Glutamatergic neuron (in vitro differentiated cells): Measurements from ENCODE around the gene PCNT. TPM values are rescaled to one million over a fixed set of nuclear protein-coding genes. Genes with fewer than 3 reads are reported as not detected.

Source experiments
- DNase-seq: peaks from one replicate; pipeline ENCODE4 v3.0.0; 2022
- H3K27ac Mint-ChIP-seq: one replicate; pipeline ENCODE4 v1.8.0; 2020; ENCODE audit warnings: mild to moderate bottlenecking, mixed read lengths, inconsistent platforms; ENCODE audit not compliant: unreplicated experiment
- H3K27me3 Mint-ChIP-seq: one replicate; pipeline ENCODE4 v1.8.0; 2020; ENCODE audit warnings: mild to moderate bottlenecking, moderate library complexity, mixed read lengths, inconsistent platforms; ENCODE audit not compliant: unreplicated experiment
- H3K36me3 Mint-ChIP-seq: one replicate; pipeline ENCODE4 v1.8.0; 2020; ENCODE audit warnings: mild to moderate bottlenecking, mixed read lengths, inconsistent platforms; ENCODE audit not compliant: unreplicated experiment
- H3K4me1 Mint-ChIP-seq: one replicate; pipeline ENCODE4 v1.8.0; 2020; ENCODE audit warnings: mild to moderate bottlenecking, low read depth, mixed read lengths, inconsistent platforms; ENCODE audit not compliant: unreplicated experiment
- H3K4me3 Mint-ChIP-seq: one replicate; pipeline ENCODE4 v1.8.0; 2020; ENCODE audit warnings: mild to moderate bottlenecking, mixed read lengths, inconsistent platforms; ENCODE audit not compliant: unreplicated experiment
- H3K9me3 Mint-ChIP-seq: one replicate; pipeline ENCODE4 v1.8.0; 2020; ENCODE audit warnings: mild to moderate bottlenecking, moderate library complexity, mixed read lengths, inconsistent platforms; ENCODE audit not compliant: unreplicated experiment
- CTCF ChIP-seq: fragments of 200-600 bp; sonication (generic); IDR thresholded peaks from one replicate; pipeline ENCODE4 v1.5.0; 2021; ENCODE audit not compliant: partially characterized antibody, unreplicated experiment
- total RNA-seq: library from RNA; stranded (reverse); fragmentation: NEBNext Ultra II Directional; extraction: Animal tissue kit (Norgen Biotek cat#: 25700); gene quantifications from one replicate; pipeline ENCODE4 v1.2.1, GENCODE V29; 2021; ENCODE audit not compliant: unreplicated experiment

The PCNT gene
- total RNA-seq, 1 donor from 2014 or later: 117 TPM

- peaks cover 6% of the 10 kb centered on the region for H3K27me3 Mint-ChIP-seq
- peaks cover 2% of the 10 kb centered on the region for H3K4me1 Mint-ChIP-seq
- DNase-seq: no peak
Observed at GRCh38 chr21:46418265-46418946, 94.5 kb downstream of the PCNT start.

GRCh38 chr21:46420241-46421190 lies 96.6 kb downstream of the PCNT start:
- Mint-ChIP-seq H3K27ac (peak overlapping the region; percentile 62), H3K36me3 (peaks cover 10% of the 10 kb centered on the region), H3K4me3 (no peak overlapping the region)

More at GRCh38 chr21:46418265-46418946, 94.5 kb downstream of the PCNT start:
- H3K9me3 Mint-ChIP-seq: peaks cover 7% of the 10 kb centered on the region
- peaks cover 10% of the 10 kb centered on the region for H3K36me3 Mint-ChIP-seq
- H3K4me3 Mint-ChIP-seq: no peak overlapping the region
- TF ChIP-seq CTCF: no peak
- no peak overlapping the region for H3K27ac Mint-ChIP-seq

GRCh38 chr21:46421191-46421750 lies 97.3 kb downstream of the PCNT start:
- Mint-ChIP-seq H3K27ac (no peak overlapping the region), H3K27me3 (peaks cover 4% of the 10 kb centered on the region), H3K9me3 (peaks cover 3% of the 10 kb centered on the region), H3K36me3 (peaks cover 10% of the 10 kb centered on the region), H3K4me3 (no peak overlapping the region), H3K4me1 (peaks cover 7% of the 10 kb centered on the region)
- no peak for TF ChIP-seq CTCF
- no peak for DNase-seq

More at GRCh38 chr21:46420241-46421190, 96.6 kb downstream of the PCNT start:
- Mint-ChIP-seq H3K4me1 (peaks cover 7% of the 10 kb centered on the region), H3K9me3 (peaks cover 7% of the 10 kb centered on the region), H3K27me3 (peaks cover 6% of the 10 kb centered on the region)
- no peak for DNase-seq
- TF ChIP-seq CTCF: no peak

- H3K27ac Mint-ChIP-seq: no peak overlapping the region
- no peak for TF ChIP-seq CTCF
- DNase-seq: no peak
- H3K4me3 Mint-ChIP-seq: no peak overlapping the region
- peaks cover 7% of the 10 kb centered on the region for H3K4me1 Mint-ChIP-seq
- H3K36me3 Mint-ChIP-seq: peaks cover 10% of the 10 kb centered on the region
- H3K9me3 Mint-ChIP-seq: peaks cover 3% of the 10 kb centered on the region
- H3K27me3 Mint-ChIP-seq: peaks cover 4% of the 10 kb centered on the region
Observed at GRCh38 chr21:46421756-46422555, 98.0 kb downstream of the PCNT start.
